ENCODE data around the gene LRRC45. TPM values are rescaled to one million over a fixed set of nuclear protein-coding genes. Genes with fewer than 3 reads are reported as not detected.

LRRC45 gene
- total and polyA plus RNA-seq, 2 donors (not counting 1 experiment from before 2014, with no cell fraction given) = 2.3 to 9.9 TPM

DNA sequence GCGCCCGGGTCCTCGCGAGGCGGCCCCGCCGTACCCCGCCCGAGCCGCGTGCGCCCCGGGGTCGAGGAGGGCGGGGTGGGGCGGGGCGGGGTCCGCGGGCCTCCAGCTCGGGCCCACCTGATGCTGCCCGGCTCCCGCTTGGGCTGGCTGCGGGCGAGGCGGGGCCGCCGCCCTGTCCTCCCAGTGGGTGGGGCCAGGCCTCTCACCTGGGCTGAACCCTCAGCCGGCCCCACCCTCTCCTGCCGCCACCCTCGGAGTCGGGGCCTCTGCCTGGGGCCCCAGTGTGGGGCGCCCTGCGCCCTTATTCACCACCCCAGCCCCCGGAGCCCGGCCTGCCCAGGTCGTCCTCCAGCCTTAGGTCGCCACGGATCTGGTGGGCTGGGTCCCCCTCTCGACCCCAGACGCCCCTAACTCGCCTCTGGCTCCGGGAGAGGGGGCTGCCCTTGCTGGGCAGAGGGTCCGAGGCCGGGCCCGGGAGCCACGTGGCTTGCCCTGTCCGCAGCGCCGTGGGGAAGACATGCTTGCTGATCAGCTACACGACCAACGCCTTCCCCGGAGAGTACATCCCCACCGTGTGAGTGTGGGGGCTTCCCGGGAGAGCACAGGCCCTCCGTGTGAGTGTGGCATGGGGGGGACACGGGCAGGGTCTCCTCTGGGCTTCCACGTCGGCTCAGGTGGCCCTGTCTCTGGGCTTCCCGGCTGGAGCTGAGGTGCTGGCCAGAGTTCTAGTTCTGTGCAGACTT is 9.0 kb downstream of the LRRC45 start:
- no peaks in the 10 kb centered on the region for H3K9me3 ChIP-seq (ENCODE audit: control insufficient read depth, insufficient read depth, low read depth, low read length)
- H3K27me3 ChIP-seq (ENCODE audit: control insufficient read depth, insufficient read depth, low read length) = no peaks in the 10 kb centered on the region
- DNase-seq (ENCODE audit: low read depth in 2 of 2) = no peak
- H3K4me2 ChIP-seq (ENCODE audit: extremely low read depth, insufficient read depth, low read length) = peak overlapping the region; percentile 64
- no peak for TF ChIP-seq EZH2 (IDR thresholded peaks at IDR 0.05; ENCODE audit: low read length, missing control alignments)
- H2AFZ ChIP-seq (ENCODE audit: low read length) = no peak overlapping the region
- no peaks in the 10 kb centered on the region for H3K79me2 ChIP-seq (ENCODE audit: control insufficient read depth, insufficient read depth, low read length)
- peaks cover 2% of the 10 kb centered on the region for H3K4me1 ChIP-seq (ENCODE audit: control insufficient read depth, extremely low read depth, insufficient read depth, low read length)
- peak overlapping the region in 2 of 4 experiments; percentile 45 to 53 for H3K4me3 ChIP-seq (replicated peaks in 1 of 4; ENCODE audit: control extremely low read depth in 1 of 4, insufficient read depth in 1 of 4, low read depth in 3 of 4, low read length in 4 of 4)
- no peaks in the 10 kb centered on the region for H4K20me1 ChIP-seq (ENCODE audit: control insufficient read depth, extremely low read depth, insufficient read depth, low read length)
- no peak overlapping the region for H3K27ac ChIP-seq (ENCODE audit: insufficient read depth, low read length)
- no peak overlapping the region for H3K9ac ChIP-seq (ENCODE audit: insufficient read depth, low read length)
- H3K36me3 ChIP-seq (ENCODE audit: control insufficient read depth, insufficient read depth, low read length) = no peaks in the 10 kb centered on the region

DNA sequence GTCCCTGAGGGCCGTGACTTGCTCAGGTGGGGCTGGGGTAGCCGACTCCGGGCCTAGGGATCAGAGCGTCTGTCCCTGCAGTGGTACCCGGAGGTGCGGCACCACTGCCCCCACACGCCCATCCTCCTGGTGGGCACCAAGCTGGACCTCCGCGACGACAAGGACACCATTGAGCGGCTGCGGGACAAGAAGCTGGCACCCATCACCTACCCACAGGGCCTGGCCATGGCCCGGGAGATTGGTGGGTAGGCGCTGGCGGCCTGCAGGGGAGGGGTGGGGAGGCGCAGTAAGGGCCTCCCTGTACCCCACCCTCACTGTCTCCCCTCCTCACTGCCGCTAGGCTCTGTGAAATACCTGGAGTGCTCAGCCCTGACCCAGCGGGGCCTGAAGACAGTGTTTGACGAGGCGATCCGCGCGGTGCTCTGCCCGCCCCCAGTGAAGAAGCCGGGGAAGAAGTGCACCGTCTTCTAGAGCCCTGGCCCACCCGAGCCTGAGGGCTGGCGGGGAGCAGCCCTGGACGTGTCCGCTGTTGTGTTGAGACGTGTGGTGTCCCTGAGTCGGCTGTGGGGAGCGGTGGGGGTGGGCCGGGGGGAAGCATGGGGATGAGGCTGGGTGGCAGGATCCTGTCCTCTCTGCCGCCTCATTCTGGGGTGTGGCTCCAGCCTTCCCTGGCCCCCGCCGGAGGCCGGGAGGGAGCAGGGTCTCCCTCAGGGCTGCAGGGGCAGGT is 10.4 kb downstream of the LRRC45 start:
- Histone ChIP-seq H4K20me1 (ENCODE audit: control insufficient read depth, extremely low read depth, insufficient read depth, low read length) (no peaks in the 10 kb centered on the region), H3K4me2 (ENCODE audit: extremely low read depth, insufficient read depth, low read length) (no peak overlapping the region), H3K36me3 (ENCODE audit: control insufficient read depth, insufficient read depth, low read length) (no peaks in the 10 kb centered on the region), H3K79me2 (ENCODE audit: control insufficient read depth, insufficient read depth, low read length) (no peaks in the 10 kb centered on the region), H3K9ac (ENCODE audit: insufficient read depth, low read length) (no peak overlapping the region), H3K4me1 (ENCODE audit: control insufficient read depth, extremely low read depth, insufficient read depth, low read length) (peaks cover 4% of the 10 kb centered on the region), H3K27me3 (ENCODE audit: control insufficient read depth, insufficient read depth, low read length) (no peaks in the 10 kb centered on the region), H3K9me3 (ENCODE audit: control insufficient read depth, insufficient read depth, low read depth, low read length) (no peaks in the 10 kb centered on the region), H3K4me3 (replicated peaks in 1 of 4; ENCODE audit: control extremely low read depth in 1 of 4, insufficient read depth in 1 of 4, low read depth in 3 of 4, low read length in 4 of 4) (no peak overlapping the region), H3K27ac (ENCODE audit: insufficient read depth, low read length) (no peak overlapping the region), H2AFZ (ENCODE audit: low read length) (no peak overlapping the region)
- no peak for DNase-seq (ENCODE audit: low read depth in 2 of 2)
- TF ChIP-seq, protein P1, sequence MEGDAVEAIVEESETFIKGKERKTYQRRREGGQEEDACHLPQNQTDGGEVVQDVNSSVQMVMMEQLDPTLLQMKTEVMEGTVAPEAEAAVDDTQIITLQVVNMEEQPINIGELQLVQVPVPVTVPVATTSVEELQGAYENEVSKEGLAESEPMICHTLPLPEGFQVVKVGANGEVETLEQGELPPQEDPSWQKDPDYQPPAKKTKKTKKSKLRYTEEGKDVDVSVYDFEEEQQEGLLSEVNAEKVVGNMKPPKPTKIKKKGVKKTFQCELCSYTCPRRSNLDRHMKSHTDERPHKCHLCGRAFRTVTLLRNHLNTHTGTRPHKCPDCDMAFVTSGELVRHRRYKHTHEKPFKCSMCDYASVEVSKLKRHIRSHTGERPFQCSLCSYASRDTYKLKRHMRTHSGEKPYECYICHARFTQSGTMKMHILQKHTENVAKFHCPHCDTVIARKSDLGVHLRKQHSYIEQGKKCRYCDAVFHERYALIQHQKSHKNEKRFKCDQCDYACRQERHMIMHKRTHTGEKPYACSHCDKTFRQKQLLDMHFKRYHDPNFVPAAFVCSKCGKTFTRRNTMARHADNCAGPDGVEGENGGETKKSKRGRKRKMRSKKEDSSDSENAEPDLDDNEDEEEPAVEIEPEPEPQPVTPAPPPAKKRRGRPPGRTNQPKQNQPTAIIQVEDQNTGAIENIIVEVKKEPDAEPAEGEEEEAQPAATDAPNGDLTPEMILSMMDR (conservative IDR thresholded peaks at IDR 0.05 in 1 of 2, IDR thresholded peaks at IDR 0.05 in 1 of 2; ENCODE audit: low read depth in 1 of 2, low read length in 2 of 2) = no peak
- TF ChIP-seq EZH2 (IDR thresholded peaks at IDR 0.05; ENCODE audit: low read length, missing control alignments) = no peak

DNA sequence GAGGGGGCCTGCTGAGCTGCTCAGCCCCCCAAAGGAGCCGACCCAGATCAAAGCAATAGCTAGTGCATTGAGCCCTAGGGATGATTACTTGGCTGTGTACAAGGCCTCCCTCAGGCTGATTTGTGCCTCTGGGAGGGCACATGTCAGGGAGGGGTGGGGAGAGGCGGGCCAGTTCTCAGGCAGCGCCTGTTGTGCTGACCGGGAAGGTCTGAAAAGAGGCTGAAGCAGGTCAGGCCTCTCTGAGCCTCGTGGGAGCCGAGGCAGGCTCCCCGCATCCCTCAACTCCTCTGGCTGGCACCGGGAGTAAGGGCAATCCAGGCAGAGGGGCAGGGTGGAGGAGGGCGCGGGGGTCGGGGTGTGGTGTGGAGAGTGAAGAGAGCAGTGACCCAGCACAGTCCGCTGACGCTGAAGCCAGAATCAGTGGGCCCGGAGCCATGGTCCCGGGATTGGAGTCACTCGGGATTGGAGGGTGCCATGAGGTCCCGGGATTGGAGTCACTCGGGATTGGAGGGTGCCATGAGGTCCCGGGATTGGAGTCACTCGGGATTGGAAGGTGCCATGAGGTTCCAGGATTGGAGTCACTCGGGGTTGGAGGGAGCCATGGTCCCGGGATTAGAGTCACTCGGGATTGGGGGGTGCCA is 11.4 kb downstream of the LRRC45 start:
- Histone ChIP-seq H3K79me2 (ENCODE audit: control insufficient read depth, insufficient read depth, low read length) (no peaks in the 10 kb centered on the region), H3K36me3 (ENCODE audit: control insufficient read depth, insufficient read depth, low read length) (no peaks in the 10 kb centered on the region), H3K4me2 (ENCODE audit: extremely low read depth, insufficient read depth, low read length) (no peak overlapping the region), H2AFZ (ENCODE audit: low read length) (no peak overlapping the region), H3K27ac (ENCODE audit: insufficient read depth, low read length) (no peak overlapping the region), H3K9ac (ENCODE audit: insufficient read depth, low read length) (no peak overlapping the region), H3K9me3 (ENCODE audit: control insufficient read depth, insufficient read depth, low read depth, low read length) (no peaks in the 10 kb centered on the region), H3K27me3 (ENCODE audit: control insufficient read depth, insufficient read depth, low read length) (no peaks in the 10 kb centered on the region), H3K4me3 (replicated peaks in 1 of 4; ENCODE audit: control extremely low read depth in 1 of 4, insufficient read depth in 1 of 4, low read depth in 3 of 4, low read length in 4 of 4) (no peak overlapping the region), H3K4me1 (ENCODE audit: control insufficient read depth, extremely low read depth, insufficient read depth, low read length) (peaks cover 4% of the 10 kb centered on the region), H4K20me1 (ENCODE audit: control insufficient read depth, extremely low read depth, insufficient read depth, low read length) (no peaks in the 10 kb centered on the region)
- TF ChIP-seq, protein P1 (conservative IDR thresholded peaks at IDR 0.05 in 1 of 2, IDR thresholded peaks at IDR 0.05 in 1 of 2; ENCODE audit: low read depth in 1 of 2, low read length in 2 of 2) = no peak
- no peak for TF ChIP-seq EZH2 (IDR thresholded peaks at IDR 0.05; ENCODE audit: low read length, missing control alignments)
- DNase-seq (ENCODE audit: low read depth in 2 of 2) = no peak
